Gastroesophageal sphincter (tissue), 4 donors: Measurements from ENCODE around the gene FYN. TPM values are rescaled to one million over a fixed set of nuclear protein-coding genes. Genes with fewer than 3 reads are reported as not detected.

Experiments used
- ATAC-seq: fragments of 150-250 bp; one replicate; pipeline ENCODE4 v1.9.1; 2016; ENCODE audit warnings: mild to moderate bottlenecking, moderate library complexity
- H3K27ac ChIP-seq, 4 donors: fragments of 200-600 bp; sonication (generic) in 3 of 4; 1 replicate in 3 of 4; 2 replicates in 1 of 4; pipeline ENCODE4 v1.5.1; 2016 to 2019
- H3K27me3 ChIP-seq: fragments of 200-600 bp; sonication (generic); one replicate; pipeline ENCODE4 v1.5.1; 2019
- H3K36me3 ChIP-seq, 2 donors: fragments of 200-600 bp; sonication (generic); one replicate each; pipeline ENCODE4 v1.5.1; 2019; ENCODE audit warnings: control low read depth in 1 of 2
- H3K4me1 ChIP-seq, 3 donors: fragments of 200-600 bp; sonication (generic); 1 replicate in 2 of 3; 2 replicates in 1 of 3; pipeline ENCODE4 v1.5.1; 2016 to 2019; ENCODE audit warnings: control low read depth in 2 of 3
- H3K4me3 ChIP-seq, 2 donors: fragments of 200-600 bp; sonication (generic); one replicate each; pipeline ENCODE4 v1.5.1; 2019; ENCODE audit warnings: mild to moderate bottlenecking in 1 of 2, moderate library complexity in 1 of 2
- H3K9me3 ChIP-seq, 3 donors: fragments of 200-600 bp; sonication (generic); one replicate each; pipeline ENCODE4 v1.5.1; 2017 to 2019; ENCODE audit warnings: control low read depth in 2 of 3
- CTCF ChIP-seq, 4 experiments: fragments of 200-600 bp in 2 of 4; fragments of 450-650 bp in 2 of 4; sonication (generic) in 1 of 4; IDR thresholded peaks; one replicate each; pipeline ENCODE4 v1.5.1; 2017 to 2019; ENCODE audit warnings: antibody characterized with exemption in 4 of 4, mild to moderate bottlenecking in 2 of 4, moderate library complexity in 2 of 4
- EP300 ChIP-seq: sonication (generic); formaldehyde crosslinking; IDR thresholded peaks from one replicate; pipeline ENCODE4 v1.6.1; 2017; ENCODE audit warnings: antibody characterized with exemption, mild to moderate bottlenecking
- POLR2A ChIP-seq, 2 donors: fragments of 450-650 bp; IDR thresholded peaks; one replicate each; pipeline ENCODE4 v1.6.1; 2017; ENCODE audit warnings: antibody characterized with exemption in 2 of 2, mild to moderate bottlenecking in 2 of 2, moderate library complexity in 1 of 2
- POLR2AphosphoS5 ChIP-seq: sonication (generic); formaldehyde crosslinking; IDR thresholded peaks from one replicate; pipeline ENCODE4 v1.6.1; 2017; ENCODE audit warnings: antibody characterized with exemption
- WGBS, 2 donors: methylation state at CpG; one replicate each; pipeline ENCODE4 v1.1.5; 2018; ENCODE audit warnings: low coverage in 1 of 2; 5-methylcytosine and 5-hydroxymethylcytosine counted together
- total RNA-seq, 4 donors: library from RNA; depleted of rRNA; stranded (reverse); fragments of >200 nt; gene quantifications; one replicate each; pipeline ENCODE4 v1.1.0, GENCODE V29; 2016

The FYN gene
- 100 to 1,000 TPM in 1 of 4 donors, 10 to 100 TPM in 3; 58.6 to 101 (median 69.9) TPM for total RNA-seq

- peak; percentile 100 for ATAC-seq
- H3K9me3 ChIP-seq, result no peaks in the 10 kb centered on the region
- no peaks in the 10 kb centered on the region for H3K36me3 ChIP-seq
- peak within 1 kb of the TSS; percentile 21 to 88 (median 84) for H3K27ac ChIP-seq
- H3K4me3 ChIP-seq, result peak within 1 kb of the TSS; percentile 55 to 86
- 0 to 1% methylated on average over 13 to 15 of the region's 75 CpGs for WGBS, 2 donors
- peaks cover 32% of the 10 kb centered on the region for H3K27me3 ChIP-seq
- TF ChIP-seq EP300 (no peak), POLR2A (IDR thresholded peaks at IDR 0.05) (peak; percentile 73 to 80), CTCF (IDR thresholded peaks at IDR 0.05) (peak in 3 of 4 experiments; percentile 56 to 81 (median 80)), POLR2AphosphoS5 (peak; percentile 88)
- peaks cover 0 to 34% (median 4%) of the 10 kb centered on the region in 3 donors for H3K4me1 ChIP-seq
These were observed at the start of gene FYN for GRCh38 chr6:111873178-111874024. FYN (minus strand) TSS chr6:111873452; CDS start chr6:111720051, 153,401 bp downstream.

- H3K4me1 ChIP-seq, result no peaks in the 10 kb centered on the region
- TF ChIP-seq EP300, result no peak
- TF ChIP-seq POLR2A (IDR thresholded peaks at IDR 0.05), result no peak
- no peak for TF ChIP-seq POLR2AphosphoS5
- TF ChIP-seq CTCF (IDR thresholded peaks at IDR 0.05), result no peak
- no peaks in the 10 kb centered on the region for H3K36me3 ChIP-seq
- H3K9me3 ChIP-seq, result no peaks in the 10 kb centered on the region
- no peak overlapping the region for H3K27ac ChIP-seq
- H3K4me3 ChIP-seq, result no peak overlapping the region
- ATAC-seq, result peak; percentile 48
- no peaks in the 10 kb centered on the region for H3K27me3 ChIP-seq
These were observed 49.4 kb upstream of the FYN start for GRCh38 chr6:111922454-111923297.

GRCh38 chr6:111921103-111921502 is 47.9 kb upstream of the FYN start:
- 100% methylated on average over 1 of the region's 1 CpG; no CpG with 5 or more reads in 1 of the 2 donors for WGBS, 2 donors
- Histone ChIP-seq H3K36me3 (no peaks in the 10 kb centered on the region), H3K9me3 (no peaks in the 10 kb centered on the region), H3K27me3 (no peaks in the 10 kb centered on the region), H3K4me1 (no peaks in the 10 kb centered on the region), H3K4me3 (no peak overlapping the region), H3K27ac (no peak overlapping the region)
- ATAC-seq, result no peak
- TF ChIP-seq POLR2A (IDR thresholded peaks at IDR 0.05) (no peak), POLR2AphosphoS5 (no peak), CTCF (IDR thresholded peaks at IDR 0.05) (no peak), EP300 (no peak)

- WGBS, 2 donors, result 86 to 88% methylated on average over 6 to 7 of the region's 7 CpGs
- H3K36me3 ChIP-seq, result no peaks in the 10 kb centered on the region
- TF ChIP-seq EP300 (no peak), CTCF (IDR thresholded peaks at IDR 0.05) (no peak), POLR2A (IDR thresholded peaks at IDR 0.05) (no peak), POLR2AphosphoS5 (no peak)
These were observed 47.3 kb upstream of the FYN start for GRCh38 chr6:111920578-111920977.

More at GRCh38 chr6:111920578-111920977, 47.3 kb upstream of the FYN start:
- no peak for ATAC-seq
- Histone ChIP-seq H3K27me3 (no peaks in the 10 kb centered on the region), H3K9me3 (no peaks in the 10 kb centered on the region), H3K4me3 (no peak overlapping the region), H3K27ac (no peak overlapping the region), H3K4me1 (no peaks in the 10 kb centered on the region)
